SK-N-SH treated with all-trans-retinoic acid at 6 μM for 48 hours (cell line): Measurements from ENCODE around the gene TSC22D4.

Source experiments
- ARNTL ChIP-seq: fragments of 450-650 bp; formaldehyde crosslinking; IDR thresholded peaks from 2 replicates; pipeline ENCODE4 v1.5.0; 2020; ENCODE audit warnings: low read depth, mild to moderate bottlenecking, moderate library complexity, borderline replicate concordance
- CREB5 ChIP-seq: fragments of 250-450 bp; sonication (Bioruptor Pico); IDR thresholded peaks from 2 replicates; pipeline ENCODE4 v1.5.1; 2020; ENCODE audit warnings: low read depth, mild to moderate bottlenecking, moderate library complexity
- RARB ChIP-seq: fragments of 250-450 bp; sonication (Bioruptor Pico); IDR thresholded peaks from 2 replicates; pipeline ENCODE4 v1.8.0; 2021; ENCODE audit warnings: mild to moderate bottlenecking, moderate library complexity
- TOX ChIP-seq: fragments of 250-450 bp; sonication (Bioruptor Pico); IDR thresholded peaks from 2 replicates; pipeline ENCODE4 v1.8.0; 2021; ENCODE audit warnings: mild to moderate bottlenecking, moderate library complexity, borderline replicate concordance
- TSHZ2 ChIP-seq: fragments of 250-450 bp; sonication (Bioruptor Pico); IDR thresholded peaks from 2 replicates; pipeline ENCODE4 v1.5.0; 2020; ENCODE audit warnings: mild to moderate bottlenecking, moderate library complexity
- ZFP30 ChIP-seq: fragments of 450-650 bp; formaldehyde crosslinking; IDR thresholded peaks from 2 replicates; pipeline ENCODE4 v1.5.0; 2022; ENCODE audit warnings: mild to moderate bottlenecking, moderate library complexity
- ZNF8 ChIP-seq: fragments of 450-650 bp; formaldehyde crosslinking; IDR thresholded peaks from 2 replicates; pipeline ENCODE4 v1.5.0; 2020; ENCODE audit warnings: mild to moderate bottlenecking, moderate library complexity
- TF ChIP-seq, protein P1 (sequence below): fragments of 250-450 bp; sonication (Bioruptor Pico); IDR thresholded peaks from 2 replicates; pipeline ENCODE4 v1.8.0; 2020; ENCODE audit warnings: mild to moderate bottlenecking, moderate library complexity, borderline replicate concordance

GRCh38 chr7:100492738-100493475 lies 13.9 kb upstream of the TSC22D4 start:
- TF ChIP-seq ZNF8 (CRISPR knock-in tag) (no peak), TSHZ2 (CRISPR knock-in tag) (no peak), CREB5 (no peak), ARNTL (CRISPR knock-in tag) (no peak), TOX (CRISPR knock-in tag) (no peak), RARB (CRISPR knock-in tag) (no peak), ZFP30 (CRISPR knock-in tag) (no peak)
- TF ChIP-seq, protein P1, sequence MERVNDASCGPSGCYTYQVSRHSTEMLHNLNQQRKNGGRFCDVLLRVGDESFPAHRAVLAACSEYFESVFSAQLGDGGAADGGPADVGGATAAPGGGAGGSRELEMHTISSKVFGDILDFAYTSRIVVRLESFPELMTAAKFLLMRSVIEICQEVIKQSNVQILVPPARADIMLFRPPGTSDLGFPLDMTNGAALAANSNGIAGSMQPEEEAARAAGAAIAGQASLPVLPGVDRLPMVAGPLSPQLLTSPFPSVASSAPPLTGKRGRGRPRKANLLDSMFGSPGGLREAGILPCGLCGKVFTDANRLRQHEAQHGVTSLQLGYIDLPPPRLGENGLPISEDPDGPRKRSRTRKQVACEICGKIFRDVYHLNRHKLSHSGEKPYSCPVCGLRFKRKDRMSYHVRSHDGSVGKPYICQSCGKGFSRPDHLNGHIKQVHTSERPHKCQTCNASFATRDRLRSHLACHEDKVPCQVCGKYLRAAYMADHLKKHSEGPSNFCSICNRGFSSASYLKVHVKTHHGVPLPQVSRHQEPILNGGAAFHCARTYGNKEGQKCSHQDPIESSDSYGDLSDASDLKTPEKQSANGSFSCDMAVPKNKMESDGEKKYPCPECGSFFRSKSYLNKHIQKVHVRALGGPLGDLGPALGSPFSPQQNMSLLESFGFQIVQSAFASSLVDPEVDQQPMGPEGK, result no peak
